T-helper 1 cell treated with Interleukin-12 subunit alpha and Interleukin-12 subunit beta and Interleukin-4 antibody, amounts not matched to agents 30 μg/mL and 1 μg/mL, for 36 hours (primary cell): ENCODE results near the gene TERT.
"Not testable (repeated sequence)": the region's sequence is repeated elsewhere in the genome, so short reads cannot be mapped to it uniquely, and the experiment has no call there.

Source experiments
- H3K27ac Mint-ChIP-seq: one replicate; pipeline ENCODE4 v1.8.0; 2021; ENCODE audit warnings: mild to moderate bottlenecking, mixed read lengths
- H3K27me3 Mint-ChIP-seq: one replicate; pipeline ENCODE4 v1.8.0; 2021; ENCODE audit warnings: low read depth, mixed read lengths
- H3K36me3 Mint-ChIP-seq: one replicate; pipeline ENCODE4 v1.8.0; 2021; ENCODE audit warnings: low read depth, mixed read lengths
- H3K4me1 Mint-ChIP-seq: one replicate; pipeline ENCODE4 v1.8.0; 2021; ENCODE audit warnings: low read depth, mixed read lengths
- H3K4me3 Mint-ChIP-seq: one replicate; pipeline ENCODE4 v1.8.0; 2021; ENCODE audit warnings: mild to moderate bottlenecking, moderate library complexity, mixed read lengths
- H3K9me3 Mint-ChIP-seq: one replicate; pipeline ENCODE4 v1.8.0; 2021; ENCODE audit warnings: mixed read lengths

The TERT gene

GRCh38 chr5:1335540-1336095, 40.8 kb upstream of the TERT start:
- H3K27ac Mint-ChIP-seq = no peak overlapping the region
- H3K9me3 Mint-ChIP-seq = no peaks in the 10 kb centered on the region
- H3K4me1 Mint-ChIP-seq = peaks cover 9% of the 10 kb centered on the region
- H3K27me3 Mint-ChIP-seq = no peaks in the 10 kb centered on the region
- H3K4me3 Mint-ChIP-seq = no peak overlapping the region
- H3K36me3 Mint-ChIP-seq = peaks cover 32% of the 10 kb centered on the region

GRCh38 chr5:1334831-1335539, 40.1 kb upstream of the TERT start:
- H3K27ac Mint-ChIP-seq = no peak overlapping the region
- H3K36me3 Mint-ChIP-seq = peaks cover 30% of the 10 kb centered on the region
- no peaks in the 10 kb centered on the region for H3K9me3 Mint-ChIP-seq
- H3K27me3 Mint-ChIP-seq = no peaks in the 10 kb centered on the region
- peaks cover 9% of the 10 kb centered on the region for H3K4me1 Mint-ChIP-seq
- H3K4me3 Mint-ChIP-seq = no peak overlapping the region

GRCh38 chr5:1333986-1334385, 39.1 kb upstream of the TERT start:
- Mint-ChIP-seq H3K27ac (no peak overlapping the region), H3K4me3 (no peak overlapping the region), H3K36me3 (peaks cover 29% of the 10 kb centered on the region), H3K27me3 (no peaks in the 10 kb centered on the region), H3K4me1 (peaks cover 9% of the 10 kb centered on the region), H3K9me3 (no peaks in the 10 kb centered on the region)

- not testable (repeated sequence) for H3K27ac Mint-ChIP-seq, H3K27me3 Mint-ChIP-seq, H3K9me3 Mint-ChIP-seq, H3K4me3 Mint-ChIP-seq
- Mint-ChIP-seq H3K4me1 (peaks cover 13% of the 10 kb centered on the region), H3K36me3 (peaks cover 32% of the 10 kb centered on the region)
Measured at GRCh38 chr5:1333286-1333685, 38.4 kb upstream of the TERT start.

GRCh38 chr5:1332461-1333001, 37.7 kb upstream of the TERT start:
- Mint-ChIP-seq H3K27ac (no peak overlapping the region), H3K4me3 (no peak overlapping the region), H3K36me3 (peaks cover 29% of the 10 kb centered on the region), H3K27me3 (no peaks in the 10 kb centered on the region), H3K4me1 (peaks cover 14% of the 10 kb centered on the region), H3K9me3 (no peaks in the 10 kb centered on the region)

GRCh38 chr5:1331861-1332405, 37.1 kb upstream of the TERT start:
- H3K9me3 Mint-ChIP-seq = no peaks in the 10 kb centered on the region
- no peaks in the 10 kb centered on the region for H3K27me3 Mint-ChIP-seq
- peaks cover 16% of the 10 kb centered on the region for H3K4me1 Mint-ChIP-seq
- H3K4me3 Mint-ChIP-seq = no peak overlapping the region
- H3K36me3 Mint-ChIP-seq = peaks cover 29% of the 10 kb centered on the region
- H3K27ac Mint-ChIP-seq = no peak overlapping the region

GRCh38 chr5:1330847-1331831, 36.3 kb upstream of the TERT start:
- no peak overlapping the region for H3K4me3 Mint-ChIP-seq
- peaks cover 11% of the 10 kb centered on the region for H3K4me1 Mint-ChIP-seq
- H3K9me3 Mint-ChIP-seq = no peaks in the 10 kb centered on the region
- peaks cover 25% of the 10 kb centered on the region for H3K36me3 Mint-ChIP-seq
- H3K27me3 Mint-ChIP-seq = no peaks in the 10 kb centered on the region
- H3K27ac Mint-ChIP-seq = no peak overlapping the region

GRCh38 chr5:1330146-1330846, 35.4 kb upstream of the TERT start:
- H3K27ac Mint-ChIP-seq = no peak overlapping the region
- no peaks in the 10 kb centered on the region for H3K27me3 Mint-ChIP-seq
- H3K9me3 Mint-ChIP-seq = no peaks in the 10 kb centered on the region
- peaks cover 7% of the 10 kb centered on the region for H3K4me1 Mint-ChIP-seq
- peaks cover 29% of the 10 kb centered on the region for H3K36me3 Mint-ChIP-seq
- no peak overlapping the region for H3K4me3 Mint-ChIP-seq

GRCh38 chr5:1329111-1329579, 34.3 kb upstream of the TERT start:
- H3K4me1 Mint-ChIP-seq = peaks cover 7% of the 10 kb centered on the region
- H3K27ac Mint-ChIP-seq = no peak overlapping the region
- H3K9me3 Mint-ChIP-seq = no peaks in the 10 kb centered on the region
- H3K36me3 Mint-ChIP-seq = peaks cover 22% of the 10 kb centered on the region
- no peak overlapping the region for H3K4me3 Mint-ChIP-seq
- no peaks in the 10 kb centered on the region for H3K27me3 Mint-ChIP-seq

GRCh38 chr5:1328237-1329110, 33.6 kb upstream of the TERT start:
- not testable (repeated sequence) for H3K4me3 Mint-ChIP-seq

GRCh38 chr5:1326901-1327756, 32.3 kb upstream of the TERT start:
- not testable (repeated sequence) for H3K27me3 Mint-ChIP-seq, H3K4me1 Mint-ChIP-seq, H3K27ac Mint-ChIP-seq, H3K9me3 Mint-ChIP-seq, H3K4me3 Mint-ChIP-seq
- H3K36me3 Mint-ChIP-seq = peaks cover 19% of the 10 kb centered on the region

More at GRCh38 chr5:1328237-1329110, 33.6 kb upstream of the TERT start:
- H3K27me3 Mint-ChIP-seq, H3K9me3 Mint-ChIP-seq, H3K4me1 Mint-ChIP-seq: not testable (repeated sequence)
- Mint-ChIP-seq H3K36me3 (peaks cover 22% of the 10 kb centered on the region), H3K27ac (peak overlapping the region; percentile 0)

- not testable (repeated sequence) for H3K4me3 Mint-ChIP-seq, H3K27ac Mint-ChIP-seq, H3K27me3 Mint-ChIP-seq, H3K4me1 Mint-ChIP-seq, H3K9me3 Mint-ChIP-seq
- H3K36me3 Mint-ChIP-seq = peaks cover 19% of the 10 kb centered on the region
Measured at GRCh38 chr5:1326532-1326875, 31.6 kb upstream of the TERT start.
